ENCODE measurements around the gene ADM5.

DNA sequence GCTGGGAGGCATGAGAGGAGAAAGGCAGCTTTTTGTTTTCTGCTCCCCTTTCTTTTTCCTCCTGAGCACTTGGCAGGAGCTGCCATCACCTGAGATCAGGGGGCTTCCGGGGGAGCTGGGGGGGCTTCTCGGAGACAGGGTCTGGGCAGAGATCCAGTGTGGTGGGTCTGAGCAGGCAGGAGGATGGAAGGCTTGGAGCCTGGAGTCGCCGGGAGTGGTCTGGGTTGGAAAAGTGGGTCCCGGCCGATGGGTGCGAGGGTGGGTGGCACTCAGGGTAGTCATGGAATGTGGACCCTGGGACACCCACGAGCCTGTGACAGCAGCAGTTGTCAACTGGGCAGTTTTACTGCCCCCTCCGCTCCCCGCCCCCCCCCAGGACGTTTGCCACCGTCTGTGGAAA, 2.2 kb upstream of the ADM5 start:
- TF ChIP-seq, protein P1, sequence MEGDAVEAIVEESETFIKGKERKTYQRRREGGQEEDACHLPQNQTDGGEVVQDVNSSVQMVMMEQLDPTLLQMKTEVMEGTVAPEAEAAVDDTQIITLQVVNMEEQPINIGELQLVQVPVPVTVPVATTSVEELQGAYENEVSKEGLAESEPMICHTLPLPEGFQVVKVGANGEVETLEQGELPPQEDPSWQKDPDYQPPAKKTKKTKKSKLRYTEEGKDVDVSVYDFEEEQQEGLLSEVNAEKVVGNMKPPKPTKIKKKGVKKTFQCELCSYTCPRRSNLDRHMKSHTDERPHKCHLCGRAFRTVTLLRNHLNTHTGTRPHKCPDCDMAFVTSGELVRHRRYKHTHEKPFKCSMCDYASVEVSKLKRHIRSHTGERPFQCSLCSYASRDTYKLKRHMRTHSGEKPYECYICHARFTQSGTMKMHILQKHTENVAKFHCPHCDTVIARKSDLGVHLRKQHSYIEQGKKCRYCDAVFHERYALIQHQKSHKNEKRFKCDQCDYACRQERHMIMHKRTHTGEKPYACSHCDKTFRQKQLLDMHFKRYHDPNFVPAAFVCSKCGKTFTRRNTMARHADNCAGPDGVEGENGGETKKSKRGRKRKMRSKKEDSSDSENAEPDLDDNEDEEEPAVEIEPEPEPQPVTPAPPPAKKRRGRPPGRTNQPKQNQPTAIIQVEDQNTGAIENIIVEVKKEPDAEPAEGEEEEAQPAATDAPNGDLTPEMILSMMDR (IDR thresholded peaks at IDR 0.05), result no peak
- no peak for TF ChIP-seq POLR2AphosphoS5 (IDR thresholded peaks at IDR 0.05; ENCODE audit: low read depth, low read length)

Data from Panc1 (cell line).